Trophoblast cell (in vitro differentiated cells and primary cell): ENCODE measurements around the gene PCGF1.

Source experiments
- DNase-seq, 2 donors: peaks; one replicate each; pipeline ENCODE4 v3.0.0-alpha.2; 2016
- H2AFZ ChIP-seq: 2 replicates; pipeline ENCODE4 v1.6.1; 2013; ENCODE audit warnings: low read length, moderate library complexity, mild to moderate bottlenecking; ENCODE audit not compliant: insufficient read depth, poor library complexity
- H2AK5ac ChIP-seq: 2 replicates; pipeline ENCODE4 v1.6.1; 2013; ENCODE audit warnings: mild to moderate bottlenecking, low read length
- H2BK120ac ChIP-seq: 2 replicates; pipeline ENCODE4 v1.6.1; 2013; ENCODE audit warnings: low read length, mild to moderate bottlenecking, moderate library complexity; ENCODE audit not compliant: insufficient read depth, poor library complexity
- H2BK12ac ChIP-seq: 2 replicates; pipeline ENCODE4 v1.6.1; 2013; ENCODE audit warnings: mild to moderate bottlenecking, low read length, moderate library complexity
- H2BK5ac ChIP-seq: 2 replicates; pipeline ENCODE4 v1.6.1; 2013; ENCODE audit warnings: low read length, low read depth, moderate library complexity, mild to moderate bottlenecking; ENCODE audit not compliant: poor library complexity
- H3K14ac ChIP-seq: 2 replicates; pipeline ENCODE4 v1.6.1; 2013; ENCODE audit warnings: mild to moderate bottlenecking, low read length
- H3K18ac ChIP-seq: 2 replicates; pipeline ENCODE4 v1.6.1; 2013; ENCODE audit warnings: mild to moderate bottlenecking, low read length
- H3K23ac ChIP-seq: 2 replicates; pipeline ENCODE4 v1.6.1; 2013; ENCODE audit warnings: low read length
- H3K27ac ChIP-seq: 2 replicates; pipeline ENCODE4 v1.5.1; 2013; ENCODE audit warnings: low read depth, mild to moderate bottlenecking, inconsistent platforms, low read length, moderate library complexity
- H3K27me3 ChIP-seq: 2 replicates; pipeline ENCODE4 v1.6.1; 2013; ENCODE audit warnings: inconsistent platforms, mild to moderate bottlenecking, low read length, moderate library complexity; ENCODE audit not compliant: insufficient read depth
- H3K36me3 ChIP-seq, 2 experiments: 1 replicate in 1 of 2; 2 replicates in 1 of 2; pipeline ENCODE4 v1.6.1; 2013; ENCODE audit warnings: low read length in 2 of 2, mild to moderate bottlenecking in 2 of 2, moderate library complexity in 1 of 2; ENCODE audit not compliant: insufficient read depth in 2 of 2, control insufficient read depth in 1 of 2
- H3K4ac ChIP-seq: 2 replicates; pipeline ENCODE4 v1.6.1; 2013; ENCODE audit warnings: low read depth, mild to moderate bottlenecking, low read length, moderate library complexity
- H3K4me1 ChIP-seq, 2 experiments: 1 replicate in 1 of 2; 2 replicates in 1 of 2; pipeline ENCODE4 v1.6.1; 2013; ENCODE audit warnings: low read length in 2 of 2, mild to moderate bottlenecking in 2 of 2, moderate library complexity in 1 of 2; ENCODE audit not compliant: insufficient read depth in 2 of 2, control insufficient read depth in 1 of 2
- H3K4me2 ChIP-seq: 2 replicates; pipeline ENCODE4 v1.6.1; 2013; ENCODE audit warnings: inconsistent platforms, mild to moderate bottlenecking, low read length, moderate library complexity
- H3K4me3 ChIP-seq: 2 replicates; pipeline ENCODE4 v1.5.1; 2013; ENCODE audit warnings: mild to moderate bottlenecking, low read depth, low read length, inconsistent platforms
- H3K79me1 ChIP-seq: one replicate; pipeline ENCODE4 v1.6.1; 2013; ENCODE audit warnings: low read length
- H3K79me2 ChIP-seq: 2 replicates; pipeline ENCODE4 v1.6.1; 2013; ENCODE audit warnings: low read length, mild to moderate bottlenecking; ENCODE audit not compliant: control insufficient read depth, insufficient read depth, poor library complexity
- H3K9ac ChIP-seq: 2 replicates; pipeline ENCODE4 v1.6.1; 2013; ENCODE audit warnings: mild to moderate bottlenecking, low read length
- H3K9me3 ChIP-seq: 2 replicates; pipeline ENCODE4 v1.6.1; 2013; ENCODE audit warnings: low read depth, mild to moderate bottlenecking, control low read depth, inconsistent platforms, low read length; ENCODE audit not compliant: insufficient read depth
- H4K12ac ChIP-seq: 2 replicates; pipeline ENCODE4 v1.6.1; 2013; ENCODE audit warnings: low read depth, mild to moderate bottlenecking, low read length, moderate library complexity
- H4K8ac ChIP-seq: 2 replicates; pipeline ENCODE4 v1.6.1; 2013; ENCODE audit warnings: low read depth, mild to moderate bottlenecking, low read length, moderate library complexity
- H4K91ac ChIP-seq: one replicate; pipeline ENCODE4 v1.6.1; 2013; ENCODE audit warnings: low read depth, mild to moderate bottlenecking, low read length, moderate library complexity
- WGBS: extraction: QIAGEN DNeasy Blood & Tissue Kit; methylation state at CpG from one replicate; pipeline ENCODE4 v1.1.7; 2013; ENCODE audit warnings: missing lambda C conversion rate; ENCODE audit not compliant: insufficient read length, insufficient coverage; ENCODE audit errors: extremely low coverage; 5-methylcytosine and 5-hydroxymethylcytosine counted together

PCGF1 gene

GRCh38 chr2:74512744-74513604 lies 5.5 kb upstream of the PCGF1 start:
- H2BK120ac ChIP-seq = no peak overlapping the region
- no peak overlapping the region for H3K14ac ChIP-seq
- no peak overlapping the region for H4K8ac ChIP-seq
- no peaks in the 10 kb centered on the region for H3K36me3 ChIP-seq
- H3K4me3 ChIP-seq = no peak overlapping the region
- H2BK12ac ChIP-seq = no peak overlapping the region
- DNase-seq = no peak
- H3K27ac ChIP-seq = no peak overlapping the region
- no peak overlapping the region for H3K4me2 ChIP-seq
- no peak overlapping the region for H3K23ac ChIP-seq
- H3K79me1 ChIP-seq = peaks cover 1% of the 10 kb centered on the region
- H3K27me3 ChIP-seq = peaks cover 72% of the 10 kb centered on the region
- no peak overlapping the region for H2AK5ac ChIP-seq
- H3K4ac ChIP-seq = no peak overlapping the region
- no peak overlapping the region for H4K12ac ChIP-seq
- no CpG with 5 or more reads among the region's 36 CpGs for WGBS
- H4K91ac ChIP-seq = no peak overlapping the region
- H3K79me2 ChIP-seq = peaks cover 1% of the 10 kb centered on the region
- no peak overlapping the region for H3K9ac ChIP-seq
- H3K9me3 ChIP-seq = peaks cover 16% of the 10 kb centered on the region
- H2AFZ ChIP-seq = no peak overlapping the region
- no peak overlapping the region for H2BK5ac ChIP-seq
- H3K18ac ChIP-seq = no peak overlapping the region
- peaks cover 6 to 10% of the 10 kb centered on the region in 2 experiments for H3K4me1 ChIP-seq

GRCh38 chr2:74511104-74511989 lies 3.9 kb upstream of the PCGF1 start:
- H2BK5ac ChIP-seq = no peak overlapping the region
- no peak overlapping the region for H3K27ac ChIP-seq
- peaks cover 12 to 14% of the 10 kb centered on the region in 2 experiments for H3K4me1 ChIP-seq
- H3K27me3 ChIP-seq = peaks cover 59% of the 10 kb centered on the region
- H2AFZ ChIP-seq = no peak overlapping the region
- H3K23ac ChIP-seq = no peak overlapping the region
- H4K91ac ChIP-seq = no peak overlapping the region
- no peak overlapping the region for H3K4ac ChIP-seq
- no peak overlapping the region for H3K14ac ChIP-seq
- no peak overlapping the region for H3K4me2 ChIP-seq
- H2AK5ac ChIP-seq = no peak overlapping the region
- H3K9me3 ChIP-seq = peaks cover 12% of the 10 kb centered on the region
- no peak overlapping the region for H3K18ac ChIP-seq
- no peak overlapping the region for H4K12ac ChIP-seq
- H3K9ac ChIP-seq = no peak overlapping the region
- peaks cover 8% of the 10 kb centered on the region for H3K79me2 ChIP-seq
- no peak overlapping the region for H3K4me3 ChIP-seq
- WGBS = no CpG with 5 or more reads among the region's 11 CpGs
- H3K36me3 ChIP-seq = no peaks in the 10 kb centered on the region
- DNase-seq = no peak
- no peak overlapping the region for H2BK12ac ChIP-seq
- no peak overlapping the region for H4K8ac ChIP-seq
- no peak overlapping the region for H2BK120ac ChIP-seq
- H3K79me1 ChIP-seq = peaks cover 12% of the 10 kb centered on the region

DNA sequence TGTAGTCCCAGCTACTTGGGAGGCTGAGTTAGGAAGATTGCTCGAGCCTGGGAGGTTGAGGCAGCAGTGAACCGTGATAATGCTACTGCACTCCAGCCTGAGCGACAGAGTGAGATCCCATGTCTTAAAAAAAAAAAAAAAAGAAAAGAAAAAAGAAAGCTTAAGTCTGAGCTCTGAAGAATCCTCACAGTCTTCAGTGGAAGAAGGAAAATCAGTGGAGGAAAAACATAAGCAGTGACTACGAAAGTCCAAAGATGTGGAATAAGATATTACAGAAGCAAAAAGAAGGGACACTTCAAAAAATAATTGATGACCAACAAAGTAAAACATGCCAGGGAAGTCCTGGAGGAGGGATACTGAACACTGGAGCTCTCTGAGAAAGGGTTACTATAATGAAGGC lies 2.8 kb upstream of the PCGF1 start:
- no peak overlapping the region for H3K4me2 ChIP-seq
- DNase-seq = no peak
- no peak overlapping the region for H4K8ac ChIP-seq
- no peak overlapping the region for H2BK120ac ChIP-seq
- no peak overlapping the region for H3K23ac ChIP-seq
- no peak overlapping the region for H3K9ac ChIP-seq
- H3K79me2 ChIP-seq = peaks cover 8% of the 10 kb centered on the region
- no CpG with 5 or more reads among the region's 4 CpGs for WGBS
- H2AK5ac ChIP-seq = no peak overlapping the region
- no peak overlapping the region for H3K14ac ChIP-seq
- H3K4ac ChIP-seq = no peak overlapping the region
- H3K27ac ChIP-seq = no peak overlapping the region
- peaks cover 8 to 9% of the 10 kb centered on the region in 2 experiments for H3K36me3 ChIP-seq
- H4K91ac ChIP-seq = no peak overlapping the region
- no peak overlapping the region for H4K12ac ChIP-seq
- H2BK5ac ChIP-seq = no peak overlapping the region
- no peak overlapping the region for H2AFZ ChIP-seq
- H3K4me3 ChIP-seq = no peak overlapping the region
- peaks cover 6% of the 10 kb centered on the region for H3K9me3 ChIP-seq
- H3K18ac ChIP-seq = no peak overlapping the region
- no peak overlapping the region for H2BK12ac ChIP-seq
- H3K4me1 ChIP-seq = peaks cover 9 to 11% of the 10 kb centered on the region in 2 experiments
- H3K27me3 ChIP-seq = peaks cover 48% of the 10 kb centered on the region
- H3K79me1 ChIP-seq = peaks cover 12% of the 10 kb centered on the region

GRCh38 chr2:74507926-74508520 lies 528 bp upstream of the PCGF1 start:
- H4K12ac ChIP-seq = peak overlapping the region; percentile 73
- H3K4ac ChIP-seq = peak overlapping the region; percentile 35
- H3K36me3 ChIP-seq = peaks cover 8 to 11% of the 10 kb centered on the region in 2 experiments
- WGBS = no CpG with 5 or more reads among the region's 38 CpGs
- H3K79me2 ChIP-seq = peaks cover 12% of the 10 kb centered on the region
- peak overlapping the region; percentile 75 for H3K9ac ChIP-seq
- H3K9me3 ChIP-seq = peaks cover 2% of the 10 kb centered on the region
- peak overlapping the region; percentile 25 for H2BK5ac ChIP-seq
- peak overlapping the region; percentile 56 for H3K18ac ChIP-seq
- DNase-seq = peak in 1 of 2 donors; percentile 49
- H4K8ac ChIP-seq = peak overlapping the region; percentile 93
- peak overlapping the region; percentile 7 for H2AK5ac ChIP-seq
- peak overlapping the region; percentile 82 for H2BK120ac ChIP-seq
- peaks cover 20% of the 10 kb centered on the region for H3K79me1 ChIP-seq
- H3K27me3 ChIP-seq = peaks cover 34% of the 10 kb centered on the region
- peak overlapping the region; percentile 95 for H3K4me2 ChIP-seq
- H3K4me3 ChIP-seq = peak overlapping the region; percentile 70
- H3K14ac ChIP-seq = peak overlapping the region; percentile 72
- no peak overlapping the region for H3K23ac ChIP-seq
- peaks cover 15 to 19% of the 10 kb centered on the region in 2 experiments for H3K4me1 ChIP-seq
- no peak overlapping the region for H3K27ac ChIP-seq
- H4K91ac ChIP-seq = peak overlapping the region; percentile 90
- H2BK12ac ChIP-seq = no peak overlapping the region
- H2AFZ ChIP-seq = peak overlapping the region; percentile 81
